A673 (cell line): ENCODE measurements around the gene FARP1.

Source experiments
- CTCF ChIP-seq: fragments of 300-800, 200-600 bp; sonication (generic); conservative IDR thresholded peaks from 2 replicates; pipeline ENCODE4 v1.5.1; 2017; ENCODE audit warnings: low read depth, mild to moderate bottlenecking, antibody characterized with exemption, low read length, moderate library complexity, mixed read lengths
- EZH2 ChIP-seq: fragments of 200-600 bp; sonication (generic); IDR thresholded peaks from 2 replicates; pipeline ENCODE4 v1.6.1; 2017; ENCODE audit warnings: borderline replicate concordance, low read depth, mild to moderate bottlenecking, mixed read lengths, antibody characterized with exemption, low read length; ENCODE audit not compliant: poor library complexity, severe bottlenecking

GRCh38 chr13:98415326-98416070, 272.6 kb downstream of the FARP1 start:
- no peak for TF ChIP-seq CTCF
- no peak for TF ChIP-seq EZH2
